ENCODE measurements around the gene PRDM16. TPM values are rescaled to one million over a fixed set of nuclear protein-coding genes. Genes with fewer than 3 reads are reported as not detected.

PRDM16 gene
- total and polyA plus RNA-seq, 2 of the 4 experiments (the other 2 are of a cell fraction) = 0.02 TPM; not detected in 1

GRCh38 chr1:3058263-3059030, 10.6 kb upstream of the PRDM16 start:
- WGBS, 2 experiments (ENCODE audit: extremely low coverage in 2 of 2, insufficient read length in 1 of 2) = 13% methylated on average over 3 of the region's 10 CpGs; no CpG with 5 or more reads in 1 of the 2 experiments
- intact Hi-C loops (cut with micrococcal nuclease) = no loop called here
- Histone ChIP-seq H2AK5ac (ENCODE audit: low read depth, low read length) (no peak overlapping the region), H3K27ac (ENCODE audit: insufficient read depth, low read length) (no peak overlapping the region), H2BK15ac (ENCODE audit: low read depth, low read length) (no peak overlapping the region), H3K9ac (ENCODE audit: low read depth, low read length) (no peak overlapping the region), H2BK120ac (ENCODE audit: low read depth, low read length) (no peak overlapping the region), H3K56ac (ENCODE audit: extremely low read depth, insufficient read depth, low read length) (no peak overlapping the region), H2AFZ (replicated peaks; ENCODE audit: low read length, poor library complexity) (no peak overlapping the region), H3K4me2 (ENCODE audit: low read depth, low read length) (no peak overlapping the region), H3K4ac (ENCODE audit: low read depth, low read length) (no peak overlapping the region), H3K18ac (ENCODE audit: low read depth, low read length) (no peak overlapping the region), H2BK20ac (ENCODE audit: low read depth, low read length) (no peak overlapping the region), H3K79me1 (ENCODE audit: low read depth in 1 of 2, low read length in 2 of 2) (no peaks in the 10 kb centered on the region), H3K23ac (ENCODE audit: low read depth, low read length) (no peak overlapping the region), H4K5ac (ENCODE audit: low read depth, low read length) (no peak overlapping the region), H3K36me3 (ENCODE audit: control insufficient read depth, insufficient read depth, low read length) (no peaks in the 10 kb centered on the region), H4K8ac (ENCODE audit: low read depth in 2 of 2, low read length in 2 of 2) (no peak overlapping the region), H3K27me3 (ENCODE audit: control insufficient read depth, insufficient read depth, low read length) (peaks cover 11% of the 10 kb centered on the region; the same call in 1 of the 2 replicates), H3K4me3 (ENCODE audit: insufficient read depth, low read depth, low read length) (no peak overlapping the region), H4K91ac (ENCODE audit: insufficient read depth, low read depth, low read length) (no peak overlapping the region), H4K20me1 (ENCODE audit: insufficient read depth, low read length) (no peaks in the 10 kb centered on the region), H3K14ac (replicated peaks; ENCODE audit: low read depth, low read length) (no peak overlapping the region), H2AK9ac (replicated peaks; ENCODE audit: low read depth, low read length, poor library complexity) (no peak overlapping the region), H2BK5ac (ENCODE audit: low read depth, low read length, poor library complexity, severe bottlenecking) (no peak overlapping the region), H3K9me1 (ENCODE audit: insufficient read depth, low read length) (no peaks in the 10 kb centered on the region), H3K4me1 (ENCODE audit: control insufficient read depth, insufficient read depth, low read length) (no peaks in the 10 kb centered on the region), H3K9me3 (ENCODE audit: control insufficient read depth, insufficient read depth, low read length) (no peaks in the 10 kb centered on the region; the same call in 1 of the 2 replicates)
- dilution Hi-C loops (cut with HindIII; ENCODE audit: low sequenced_read_pairs, unreplicated experiment) = no loop called here
- DNase-seq = no peak
- ChIA-PET CTCF (no interaction called here), POLR2A (ENCODE audit: unreplicated experiment) (no interaction called here)
- ATAC-seq (ENCODE audit: low read depth) = no peak
- BruUV-seq (replicated peaks) = no TSS peak
- in situ Hi-C loops (cut with MboI; ENCODE audit: low sequenced_read_pairs) = loop anchor here (25.0 kb wide), 1 partner anchor 621 kb away; no protein-coding TSS in a partner anchor
- TF ChIP-seq BHLHE40 (IDR thresholded peaks at IDR 0.05; ENCODE audit: low read depth, low read length) = no peak
- TF ChIP-seq ELK1 (IDR thresholded peaks at IDR 0.05; ENCODE audit: borderline replicate concordance, low read depth, low read length) = no peak
- no peak for TF ChIP-seq SMC3 (IDR thresholded peaks at IDR 0.05; ENCODE audit: low read depth, low read length)
- TF ChIP-seq RCOR1 (IDR thresholded peaks at IDR 0.05; ENCODE audit: insufficient replicate concordance, low read length) = no peak
- TF ChIP-seq RFX5 (IDR thresholded peaks at IDR 0.05; ENCODE audit: low read depth, low read length) = no peak
- TF ChIP-seq NFE2L2 (IDR thresholded peaks at IDR 0.05; ENCODE audit: low read depth, low read length) = no peak
- no peak for TF ChIP-seq MAZ (IDR thresholded peaks at IDR 0.05; ENCODE audit: borderline replicate concordance, low read depth, low read length)
- no peak for TF ChIP-seq USF2 (IDR thresholded peaks at IDR 0.05; ENCODE audit: low read depth, low read length)
- no peak for TF ChIP-seq CEBPB (IDR thresholded peaks at IDR 0.05; ENCODE audit: low read depth, low read length)
- no peak for TF ChIP-seq CTCF (conservative IDR thresholded peaks at IDR 0.05; ENCODE audit: low read depth, low read length)
- TF ChIP-seq RAD21 (IDR thresholded peaks at IDR 0.05; ENCODE audit: low read length) = no peak
- no peak for TF ChIP-seq MXI1 (IDR thresholded peaks at IDR 0.05; ENCODE audit: borderline replicate concordance, low read depth, low read length)
- no peak for TF ChIP-seq MAFK (IDR thresholded peaks at IDR 0.05; ENCODE audit: low read depth, low read length)
- TF ChIP-seq FOS (IDR thresholded peaks at IDR 0.05; ENCODE audit: low read depth, low read length) = no peak
- TF ChIP-seq POLR2A (IDR thresholded peaks at IDR 0.05; ENCODE audit: low read depth, low read length) = no peak
